NOMO-1 treated with dmso at 0.1 percent for 144 hours (cell line): ENCODE data around the gene SEC14L1.
"Not testable (repeated sequence)": the region's sequence is repeated elsewhere in the genome, so short reads cannot be mapped to it uniquely, and the experiment has no call there.

Experiments
- DNase-seq: peaks from one replicate; lab custom pipeline; 2025; ENCODE audit not compliant: unreplicated experiment; lab: John Stamatoyannopoulos, UW

The SEC14L1 gene

DNA sequence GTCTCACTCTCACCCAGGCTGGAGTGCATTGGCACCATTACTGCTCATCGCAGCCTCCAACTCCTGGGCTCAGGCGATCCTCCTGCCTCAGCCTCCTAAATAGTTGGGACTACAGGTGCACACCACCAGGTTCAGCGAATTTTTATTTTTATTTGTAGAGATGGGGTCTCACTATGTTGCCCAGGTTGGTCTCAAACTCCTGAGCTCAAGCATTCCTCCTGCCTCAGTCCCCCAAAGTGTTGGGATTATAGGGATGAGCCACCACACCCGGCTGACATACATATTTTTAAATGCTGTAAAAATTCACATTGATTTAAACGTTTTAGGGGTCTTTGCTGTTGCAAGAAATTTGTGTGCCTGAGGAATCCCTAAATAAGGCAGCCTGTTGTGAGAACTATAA, 24.8 kb upstream of the SEC14L1 start:
- no peak for DNase-seq

DNA sequence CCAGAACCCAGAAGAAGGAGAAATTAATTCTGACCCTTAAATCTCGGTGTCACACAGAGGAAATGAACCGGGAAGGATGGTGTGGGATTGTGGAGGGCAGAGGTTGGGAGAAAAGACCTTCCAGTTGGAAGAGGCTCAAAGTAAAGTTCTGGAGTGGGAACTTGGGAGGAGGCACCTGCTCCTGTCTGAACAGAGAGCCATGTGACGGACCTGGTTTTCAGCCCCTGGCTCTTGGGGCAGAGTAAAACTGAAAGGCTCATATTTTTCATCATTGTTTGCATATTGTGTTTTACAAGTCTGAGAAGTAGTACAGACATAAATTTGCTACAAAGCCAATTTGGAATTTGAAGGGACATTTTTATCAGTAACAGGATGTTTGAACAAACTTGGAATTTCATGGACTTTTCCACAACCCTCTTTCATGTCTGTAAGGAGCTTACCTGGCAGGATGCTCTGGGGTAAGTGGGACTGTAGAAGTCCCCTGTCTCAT, 24.4 kb upstream of the SEC14L1 start:
- DNase-seq = no peak

DNA sequence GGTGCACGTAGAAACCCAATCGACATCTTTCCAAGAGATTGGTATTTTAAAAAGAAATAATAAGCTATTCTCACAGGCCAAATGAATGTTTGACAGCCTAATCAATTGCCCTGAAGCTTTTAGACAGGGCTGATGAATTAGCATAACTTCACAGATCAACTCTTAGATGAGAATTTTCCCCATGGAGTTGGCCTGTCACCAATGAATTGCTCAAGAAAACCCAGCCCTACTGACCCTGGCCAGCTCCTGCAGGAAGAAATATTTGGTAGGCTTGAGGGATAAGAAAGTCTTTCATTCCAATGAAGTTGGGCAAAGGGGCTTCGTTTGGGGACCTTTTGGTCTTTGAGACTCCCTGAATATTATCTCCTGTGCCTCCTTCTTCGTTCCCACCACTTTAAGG, 23.4 kb upstream of the SEC14L1 start:
- no peak for DNase-seq

DNA sequence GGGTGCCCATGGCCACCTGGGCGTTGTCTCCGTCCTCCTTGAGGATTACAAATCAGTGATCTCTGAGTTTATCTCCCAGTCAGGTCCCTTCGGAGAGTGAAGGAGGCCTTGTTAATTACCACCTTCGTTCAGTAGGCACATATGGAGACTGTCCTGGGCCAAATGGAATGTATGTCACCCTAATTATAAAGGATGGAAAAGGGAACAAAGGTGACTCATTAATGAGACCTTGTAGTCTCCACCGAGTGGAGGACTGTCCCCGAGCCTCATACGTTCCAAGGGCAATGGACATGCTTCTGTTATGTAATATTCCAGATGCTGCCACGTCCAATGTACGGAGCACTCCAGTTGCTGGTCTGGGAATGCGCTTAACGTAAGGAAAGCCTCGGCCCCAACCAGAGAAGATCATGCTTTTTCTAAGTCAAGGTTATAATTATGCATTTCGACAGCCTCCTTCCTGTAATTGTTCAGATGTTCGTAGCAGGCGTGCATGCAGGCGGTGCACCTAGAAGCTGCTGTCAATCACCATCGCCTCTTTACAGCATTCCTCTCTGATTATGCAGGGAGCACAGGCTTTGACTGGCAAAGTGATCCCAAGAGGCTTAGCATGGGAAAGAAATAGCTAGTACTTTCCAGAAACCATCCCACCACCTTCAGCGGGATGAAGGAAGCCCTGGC, 22.4 kb upstream of the SEC14L1 start:
- DNase-seq = no peak

DNA sequence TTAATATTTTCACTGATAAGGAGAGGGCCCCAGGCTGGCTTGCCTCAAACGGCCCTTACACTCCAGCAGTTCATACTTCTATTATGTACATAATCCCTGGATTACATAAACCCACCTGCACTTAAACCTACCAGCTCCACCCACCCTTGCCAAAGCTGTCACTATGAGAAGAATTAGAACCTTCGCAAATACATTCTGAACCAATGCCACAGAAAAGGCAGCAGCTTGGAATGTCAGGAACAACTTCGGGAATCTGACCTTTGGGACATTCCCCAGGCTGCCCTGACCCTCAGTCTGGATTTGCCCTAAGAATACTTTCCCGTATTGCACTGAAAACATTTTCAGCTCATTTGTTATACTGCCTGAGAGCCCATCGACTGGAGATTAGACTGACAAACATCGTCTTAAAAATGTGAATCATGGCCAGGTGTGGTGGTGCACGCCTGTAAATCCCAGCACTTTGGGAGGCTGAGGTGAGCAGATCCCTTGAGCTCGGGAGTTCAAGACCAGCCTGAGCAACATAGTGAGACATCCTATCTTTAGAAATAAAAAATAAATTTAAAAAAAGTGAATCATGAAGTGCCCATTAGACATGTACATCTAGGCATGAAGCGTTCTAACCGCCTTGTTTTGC, 21.0 kb upstream of the SEC14L1 start:
- no peak for DNase-seq

DNA sequence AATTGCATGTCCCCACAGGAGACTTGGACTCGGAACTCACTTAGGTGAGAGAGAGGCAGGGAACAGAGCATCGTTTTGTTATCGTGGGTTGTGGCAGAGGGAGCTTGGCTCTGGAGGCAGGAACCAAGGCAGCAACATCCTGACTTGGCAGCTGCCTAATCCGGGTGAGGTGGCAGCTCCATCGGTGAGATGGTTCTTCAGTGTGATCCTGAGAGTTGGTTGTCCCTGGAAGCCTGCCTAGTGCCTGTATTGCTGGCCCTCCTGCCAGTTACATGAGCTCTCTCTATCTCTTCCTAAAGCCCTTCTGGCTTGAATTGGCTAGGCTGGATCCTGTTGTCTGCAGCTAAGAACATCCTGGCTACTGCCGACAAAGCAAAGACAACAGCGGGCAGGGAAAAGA, 19.9 kb upstream of the SEC14L1 start:
- DNase-seq = no peak

DNA sequence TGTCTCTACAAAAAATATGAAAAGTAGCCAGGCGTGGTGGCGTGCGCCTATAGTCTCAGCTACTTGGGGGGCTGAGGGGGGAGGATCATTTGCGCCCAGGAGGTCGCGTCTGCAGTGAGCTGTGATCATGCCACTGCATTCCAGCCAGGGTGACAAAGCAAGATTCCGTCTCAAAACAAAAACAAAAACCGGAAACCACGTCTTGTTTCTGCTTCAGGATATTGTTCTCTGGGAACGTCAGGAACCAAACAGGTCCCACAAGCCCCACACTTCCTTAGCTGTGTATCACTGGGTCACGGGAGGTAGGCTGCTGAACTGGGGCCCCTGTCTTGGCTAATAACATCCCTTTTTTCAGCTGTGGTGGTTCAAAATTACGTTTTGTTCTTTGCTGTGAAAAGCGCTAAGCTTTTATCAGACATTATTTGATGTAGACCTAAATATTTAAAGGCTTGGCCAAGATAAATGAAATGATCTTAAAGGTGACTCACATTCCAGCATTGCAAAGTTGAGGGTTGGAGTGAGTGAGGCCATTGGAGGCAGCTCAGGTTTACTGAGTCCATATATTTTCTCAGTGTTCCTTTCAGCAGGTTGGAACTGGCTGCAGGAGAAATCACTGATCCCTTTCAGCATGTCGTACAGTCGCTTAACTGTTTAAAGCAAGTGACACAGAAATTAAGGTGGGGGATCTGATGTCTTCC, 16.4 kb upstream of the SEC14L1 start:
- no peak for DNase-seq

DNA sequence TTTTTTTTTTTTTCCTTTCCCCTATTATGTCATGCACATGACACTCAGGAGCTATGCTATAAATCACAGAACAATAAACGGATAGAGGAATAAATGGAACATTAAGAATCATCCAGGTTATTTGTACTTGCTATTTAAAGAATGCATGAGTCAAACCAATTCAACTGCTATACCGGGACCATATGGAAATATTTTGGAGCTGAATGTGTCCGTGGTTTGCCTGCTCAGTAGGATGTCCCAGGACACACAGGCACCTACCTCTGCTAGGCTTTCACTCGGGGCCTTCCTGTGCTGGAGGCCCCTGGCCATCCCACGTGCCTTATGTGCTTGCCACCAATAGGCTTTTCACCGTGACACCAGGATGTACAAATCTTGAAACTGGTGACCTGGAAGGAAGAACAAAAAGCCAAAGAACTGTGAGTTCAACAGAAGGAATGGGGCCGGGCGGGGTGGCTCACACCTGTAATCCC, 15.3 kb upstream of the SEC14L1 start:
- no peak for DNase-seq

DNA sequence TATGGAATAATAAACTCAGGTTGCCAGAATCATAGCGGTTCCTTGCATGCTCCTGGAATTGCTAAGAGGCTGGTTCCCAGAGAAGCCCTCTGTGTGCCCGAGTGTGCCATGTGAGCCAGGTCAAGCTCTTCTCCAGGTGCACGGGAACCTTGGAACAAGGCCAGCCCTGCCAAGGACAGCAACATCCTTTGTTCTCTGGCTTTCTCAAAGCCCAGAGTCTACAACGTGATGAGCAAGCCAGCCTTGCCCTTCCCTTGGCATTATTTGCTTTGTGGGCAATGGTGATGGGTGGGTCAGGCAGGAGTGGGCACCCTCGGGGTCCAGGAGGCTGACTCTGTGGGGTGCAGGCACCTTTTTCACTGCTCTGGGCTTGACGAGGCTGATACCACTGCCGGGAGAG, 14.2 kb upstream of the SEC14L1 start:
- no peak for DNase-seq

DNA sequence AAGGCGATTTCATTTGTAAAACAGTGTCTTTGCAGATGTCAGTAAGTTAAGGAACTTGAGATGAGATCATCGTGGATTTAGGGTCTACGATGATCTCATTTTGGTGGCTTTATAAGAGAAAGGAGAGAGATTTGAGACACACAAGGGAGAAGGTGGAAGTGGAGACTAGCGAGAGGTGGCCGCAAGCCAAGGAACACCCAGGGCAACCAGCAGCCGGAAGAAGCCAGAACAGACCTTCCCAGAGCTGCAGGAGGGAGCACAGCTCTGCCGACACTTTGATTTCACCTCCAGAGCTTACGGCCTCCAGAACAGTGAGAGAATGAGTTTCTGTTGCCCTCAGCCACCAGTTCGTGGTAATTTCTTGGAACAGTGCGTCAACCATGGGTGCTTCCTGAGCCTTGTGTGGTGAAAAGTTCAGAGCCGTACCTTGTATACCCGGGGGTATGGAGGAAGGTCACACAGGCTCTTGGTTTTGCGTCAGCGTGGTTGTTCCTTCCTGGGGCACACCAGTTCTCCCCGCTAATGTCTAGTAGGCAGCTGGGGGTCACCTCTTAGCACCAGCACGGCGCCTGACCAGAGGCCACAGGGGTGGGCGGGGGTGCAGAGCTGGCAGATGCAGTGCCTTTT, 12.9 kb upstream of the SEC14L1 start:
- DNase-seq = no peak

DNA sequence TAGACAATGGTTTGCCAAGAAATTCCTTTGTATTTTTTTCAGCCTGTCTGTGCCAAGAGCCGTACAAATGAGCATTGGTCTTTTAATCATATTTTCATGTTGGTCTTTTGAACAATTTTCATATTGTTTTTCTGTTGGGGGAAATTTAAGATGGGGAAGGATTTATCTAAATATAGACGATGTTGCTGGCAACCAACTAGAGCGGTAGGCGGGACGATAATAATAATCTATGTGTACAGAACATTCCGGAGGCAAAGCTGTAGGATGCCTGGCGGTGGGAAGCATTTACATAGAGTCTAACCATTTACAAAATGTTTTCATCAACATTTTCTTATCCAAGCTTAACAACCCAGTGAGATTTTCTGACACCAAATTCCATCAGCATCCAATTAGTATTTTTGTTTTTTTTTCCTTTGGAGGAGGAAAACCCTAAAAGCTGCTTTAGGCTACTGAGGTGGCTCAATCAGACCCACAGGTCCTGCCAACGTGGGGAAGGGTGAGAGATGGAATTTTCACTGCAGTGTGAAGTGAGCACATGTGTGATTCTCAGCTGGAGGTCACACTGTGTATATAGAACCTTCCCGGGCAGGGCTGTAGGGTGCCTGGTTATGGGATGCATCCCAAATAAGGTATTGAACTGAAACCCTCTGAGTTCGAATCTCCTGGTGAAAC, 11.7 kb upstream of the SEC14L1 start:
- no peak for DNase-seq

DNA sequence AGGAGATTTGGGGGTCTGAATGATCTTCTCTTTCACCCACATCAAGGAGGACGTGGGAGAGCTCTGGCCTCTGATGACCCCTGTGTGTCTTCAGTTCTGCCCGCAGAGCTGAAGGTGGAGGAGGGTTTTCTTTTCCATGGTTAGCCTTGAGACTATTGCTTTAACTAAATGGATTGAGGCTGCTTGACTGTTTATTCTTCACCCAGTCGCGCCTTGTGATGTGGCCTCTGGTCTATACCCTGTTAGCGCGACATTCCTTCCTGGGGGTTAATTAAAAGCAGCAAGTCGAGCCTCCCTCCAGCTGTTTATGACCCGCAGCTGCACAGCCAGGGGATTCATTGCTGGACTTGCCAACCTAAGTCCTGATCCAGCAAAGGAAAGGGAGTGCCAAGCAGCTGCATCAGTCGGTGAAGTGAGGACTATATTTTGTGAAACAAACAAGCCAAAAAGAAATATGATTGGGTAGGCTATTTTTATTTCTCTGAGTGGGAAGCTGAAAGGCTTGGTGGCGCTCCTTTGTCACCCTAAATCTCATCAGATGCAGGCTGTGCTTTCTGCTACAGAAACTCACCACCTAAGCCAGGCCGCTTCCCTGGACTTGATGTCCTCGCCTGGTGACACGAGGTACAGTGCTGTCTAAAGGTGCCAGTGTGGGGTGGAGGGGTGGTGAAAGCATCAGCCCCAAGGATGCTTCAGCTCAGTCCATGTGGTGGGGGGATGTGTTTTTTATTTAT, 11.0 kb upstream of the SEC14L1 start:
- no peak for DNase-seq

DNA sequence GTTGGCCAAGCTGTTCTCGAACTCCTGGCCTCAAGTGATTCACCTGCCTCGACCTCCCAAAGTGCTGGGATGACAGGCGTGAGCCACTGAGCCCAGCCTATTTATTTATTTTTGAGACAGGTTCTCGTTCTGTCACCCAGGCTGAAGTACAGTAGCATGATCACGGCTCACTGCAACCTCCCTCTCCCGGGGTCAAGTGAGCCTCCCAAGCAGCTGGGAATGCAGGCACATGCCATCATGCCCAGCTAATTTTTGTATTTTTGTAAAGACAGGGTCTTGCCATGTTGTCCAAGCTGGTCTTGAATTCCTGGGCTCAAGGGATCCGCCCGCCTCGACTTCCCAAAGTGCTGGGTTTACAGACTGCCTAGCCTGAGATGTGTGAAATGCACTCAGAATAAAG, 10.2 kb upstream of the SEC14L1 start:
- no peak for DNase-seq

DNA sequence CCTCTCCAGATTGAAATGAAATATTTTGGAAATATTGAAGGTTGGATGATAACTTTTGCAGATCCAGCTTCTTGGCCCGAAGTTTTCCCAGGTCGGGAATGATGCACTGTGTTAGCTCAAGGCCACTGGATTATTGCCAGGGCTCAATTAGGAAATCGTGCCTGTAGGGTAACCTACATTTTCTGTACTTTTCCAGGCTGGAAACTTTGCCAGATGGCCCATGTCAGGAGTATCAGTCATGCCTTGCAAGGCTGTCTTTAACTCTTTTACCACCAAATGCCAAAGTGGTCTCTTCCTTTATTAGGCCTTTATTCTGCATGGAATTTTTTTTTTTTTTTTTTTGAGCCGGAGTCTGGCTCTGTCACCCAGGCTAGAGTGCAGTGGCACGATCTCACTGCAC, 8.9 kb upstream of the SEC14L1 start:
- DNase-seq = no peak

DNA sequence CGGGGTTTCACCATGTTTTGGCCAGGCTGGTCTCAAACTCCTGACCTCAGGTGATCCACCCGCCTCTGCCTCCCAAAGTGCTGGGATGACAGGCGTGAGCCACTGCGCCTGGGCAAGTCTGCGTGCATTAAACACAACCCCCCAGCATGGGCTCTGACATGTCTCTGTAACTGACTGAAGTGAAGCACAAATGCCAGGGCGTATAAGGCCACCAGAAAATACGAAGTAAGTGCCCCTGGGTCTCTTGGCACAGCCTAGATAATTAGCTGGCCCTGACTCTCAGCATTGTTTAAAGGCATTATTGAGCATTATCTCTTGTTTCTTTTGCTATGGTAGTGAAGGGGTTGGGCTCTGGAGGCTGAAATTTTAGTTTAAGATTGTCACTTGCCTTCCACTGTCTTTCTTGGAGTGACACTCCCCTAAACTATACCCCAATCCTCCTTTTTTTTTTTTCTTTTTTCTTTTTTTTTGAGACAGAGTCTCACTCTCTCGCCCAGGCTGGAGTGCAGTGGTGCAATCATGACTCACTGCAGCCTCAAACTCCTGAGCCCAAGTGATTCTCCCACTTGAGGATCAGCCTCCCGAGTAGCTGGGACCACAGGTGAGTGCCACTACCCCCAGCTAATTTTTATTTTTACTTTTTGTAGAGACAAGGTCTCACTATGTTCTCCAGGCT, 8.2 kb upstream of the SEC14L1 start:
- no peak for DNase-seq

DNA sequence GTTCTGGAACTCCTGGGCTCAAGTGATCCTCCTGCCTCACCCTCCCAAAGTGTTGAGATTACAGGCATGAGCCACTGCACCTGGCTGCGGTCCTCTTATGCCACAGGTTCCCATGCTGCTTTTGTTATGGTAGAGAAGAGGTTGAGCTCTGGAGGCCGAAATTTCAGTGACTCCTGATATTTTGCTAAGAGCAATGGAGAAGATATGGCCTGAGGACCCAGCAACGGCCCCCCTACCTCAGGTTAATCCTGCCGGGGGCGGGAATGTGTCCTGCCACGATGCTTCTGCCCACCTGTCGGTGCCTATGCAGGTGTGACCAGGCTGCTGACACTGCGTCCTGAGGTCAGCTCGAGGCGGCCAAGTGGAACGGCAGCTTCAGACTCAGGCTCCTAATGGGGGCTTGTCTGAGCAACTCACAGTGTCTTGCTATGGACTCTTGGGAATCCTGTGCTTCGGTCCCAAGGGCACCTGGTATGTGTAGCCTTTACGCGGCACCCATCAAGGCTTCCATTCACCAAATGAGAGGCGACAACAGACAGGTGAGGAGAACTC, 7.6 kb upstream of the SEC14L1 start:
- DNase-seq = no peak

DNA sequence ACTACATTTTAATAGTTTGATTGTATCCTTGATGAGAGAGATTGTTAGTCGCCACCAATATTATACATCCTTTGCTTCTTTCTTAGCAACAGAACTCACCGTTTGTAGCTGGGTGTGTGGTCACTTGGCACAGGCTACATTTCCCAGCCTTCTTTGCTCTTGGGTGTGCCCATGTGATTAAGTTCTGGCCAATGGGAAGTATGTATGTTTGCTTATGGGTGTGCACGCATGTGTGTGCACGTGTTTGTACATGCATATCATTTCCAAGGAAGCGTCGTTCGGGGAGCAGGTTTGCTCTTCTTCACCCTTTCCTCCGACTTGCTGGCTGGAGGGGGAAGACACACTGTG, 4.4 kb upstream of the SEC14L1 start:
- DNase-seq = no peak

DNA sequence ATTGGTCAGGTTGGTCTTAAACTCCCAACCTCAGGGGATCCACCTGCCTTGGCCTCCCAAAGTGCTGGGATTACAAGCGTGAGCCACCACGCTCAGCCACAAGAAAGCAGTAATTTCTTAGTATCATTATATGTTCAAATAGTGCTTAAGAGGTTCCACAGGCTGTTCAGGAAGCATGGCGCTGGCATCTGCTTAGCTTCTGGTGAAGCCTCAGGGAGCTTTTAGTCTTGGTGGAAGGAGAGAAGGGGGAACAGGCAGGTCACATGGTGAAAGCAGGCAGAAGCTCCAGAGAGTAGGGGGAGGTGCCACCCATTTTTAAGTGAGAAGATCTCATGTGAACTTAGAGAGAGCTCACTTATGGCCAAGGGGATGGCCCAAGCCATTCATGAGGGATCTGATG, 3.7 kb upstream of the SEC14L1 start:
- DNase-seq = no peak

DNA sequence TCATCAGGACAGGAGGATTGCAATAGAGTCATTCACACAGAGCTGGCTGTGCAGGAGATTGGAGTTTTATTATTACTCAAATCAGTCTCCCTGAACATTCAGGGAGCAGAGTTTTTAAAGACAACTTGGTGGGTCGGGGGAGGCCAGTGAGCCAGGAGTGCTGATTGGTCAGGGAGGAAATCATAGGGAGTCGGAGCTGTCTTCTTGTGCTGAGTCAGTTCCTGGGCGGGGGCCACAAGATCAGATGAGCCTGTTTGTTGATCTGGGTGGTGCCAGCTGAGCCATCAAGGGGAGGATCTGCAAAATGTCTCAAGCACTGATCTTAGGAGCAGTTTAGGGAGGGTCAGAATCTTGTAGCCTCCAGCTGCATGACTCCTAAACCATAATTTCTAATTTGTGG, 2.9 kb upstream of the SEC14L1 start:
- DNase-seq = not testable (repeated sequence)
